ENCODE results near the gene PRKAB2. TPM values are rescaled to one million over a fixed set of nuclear protein-coding genes. Genes with fewer than 3 reads are reported as not detected.

Gene PRKAB2
- total RNA-seq, 2 donors from 2014 or later = 13.4 to 22.6 TPM

DNA sequence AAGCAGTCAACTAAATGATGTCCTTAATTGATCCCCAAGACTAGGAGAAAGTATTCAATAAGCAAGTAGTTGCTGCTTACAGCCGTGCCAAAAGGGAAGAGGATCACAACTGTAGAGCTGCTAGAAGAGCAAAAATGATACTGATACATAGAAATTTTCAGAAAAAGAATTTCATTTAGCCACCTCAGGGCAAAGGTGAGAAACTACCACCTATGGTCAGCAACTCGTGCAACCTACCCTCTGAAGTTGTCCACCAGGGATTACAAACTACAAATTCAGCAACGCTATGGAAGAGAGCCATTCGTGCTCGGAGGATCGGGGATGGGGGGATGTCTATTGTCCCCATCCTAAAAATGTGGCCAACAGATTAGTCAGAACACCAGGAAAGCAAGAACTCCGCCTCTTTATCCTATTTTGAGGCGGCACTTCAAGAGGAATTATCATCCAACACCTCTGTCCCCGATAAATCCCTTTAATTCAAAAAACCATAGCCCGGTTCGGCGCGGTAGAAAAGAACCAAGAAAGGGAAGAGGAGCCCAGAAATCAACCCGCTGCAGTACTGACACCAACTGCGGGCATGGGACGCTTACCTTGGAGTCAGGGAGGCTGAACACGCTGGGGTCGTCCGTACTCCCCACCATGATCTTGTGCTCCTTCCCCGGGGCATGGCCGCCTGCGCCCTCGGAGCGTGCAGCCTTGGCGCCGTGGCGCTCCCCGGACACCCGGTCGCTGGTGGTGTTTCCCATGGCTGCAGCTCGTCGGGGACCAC, 687 bp downstream of the PRKAB2 start:
- H3K36me3 ChIP-seq = peaks cover 2% of the 10 kb centered on the region
- H3K27me3 ChIP-seq = no peaks in the 10 kb centered on the region
- TF ChIP-seq, protein P1, sequence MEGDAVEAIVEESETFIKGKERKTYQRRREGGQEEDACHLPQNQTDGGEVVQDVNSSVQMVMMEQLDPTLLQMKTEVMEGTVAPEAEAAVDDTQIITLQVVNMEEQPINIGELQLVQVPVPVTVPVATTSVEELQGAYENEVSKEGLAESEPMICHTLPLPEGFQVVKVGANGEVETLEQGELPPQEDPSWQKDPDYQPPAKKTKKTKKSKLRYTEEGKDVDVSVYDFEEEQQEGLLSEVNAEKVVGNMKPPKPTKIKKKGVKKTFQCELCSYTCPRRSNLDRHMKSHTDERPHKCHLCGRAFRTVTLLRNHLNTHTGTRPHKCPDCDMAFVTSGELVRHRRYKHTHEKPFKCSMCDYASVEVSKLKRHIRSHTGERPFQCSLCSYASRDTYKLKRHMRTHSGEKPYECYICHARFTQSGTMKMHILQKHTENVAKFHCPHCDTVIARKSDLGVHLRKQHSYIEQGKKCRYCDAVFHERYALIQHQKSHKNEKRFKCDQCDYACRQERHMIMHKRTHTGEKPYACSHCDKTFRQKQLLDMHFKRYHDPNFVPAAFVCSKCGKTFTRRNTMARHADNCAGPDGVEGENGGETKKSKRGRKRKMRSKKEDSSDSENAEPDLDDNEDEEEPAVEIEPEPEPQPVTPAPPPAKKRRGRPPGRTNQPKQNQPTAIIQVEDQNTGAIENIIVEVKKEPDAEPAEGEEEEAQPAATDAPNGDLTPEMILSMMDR (IDR thresholded peaks at IDR 0.05) = no peak
- H3K4me3 ChIP-seq = peak overlapping the region; percentile 90 to 94
- DNase-seq (ENCODE audit: low spot score) = no peak
- peaks cover 0 to 38% of the 10 kb centered on the region in 2 donors for H3K4me1 ChIP-seq
- no peaks in the 10 kb centered on the region for H3K9me3 ChIP-seq
- peak overlapping the region; percentile 96 to 97 for H3K27ac ChIP-seq

DNA sequence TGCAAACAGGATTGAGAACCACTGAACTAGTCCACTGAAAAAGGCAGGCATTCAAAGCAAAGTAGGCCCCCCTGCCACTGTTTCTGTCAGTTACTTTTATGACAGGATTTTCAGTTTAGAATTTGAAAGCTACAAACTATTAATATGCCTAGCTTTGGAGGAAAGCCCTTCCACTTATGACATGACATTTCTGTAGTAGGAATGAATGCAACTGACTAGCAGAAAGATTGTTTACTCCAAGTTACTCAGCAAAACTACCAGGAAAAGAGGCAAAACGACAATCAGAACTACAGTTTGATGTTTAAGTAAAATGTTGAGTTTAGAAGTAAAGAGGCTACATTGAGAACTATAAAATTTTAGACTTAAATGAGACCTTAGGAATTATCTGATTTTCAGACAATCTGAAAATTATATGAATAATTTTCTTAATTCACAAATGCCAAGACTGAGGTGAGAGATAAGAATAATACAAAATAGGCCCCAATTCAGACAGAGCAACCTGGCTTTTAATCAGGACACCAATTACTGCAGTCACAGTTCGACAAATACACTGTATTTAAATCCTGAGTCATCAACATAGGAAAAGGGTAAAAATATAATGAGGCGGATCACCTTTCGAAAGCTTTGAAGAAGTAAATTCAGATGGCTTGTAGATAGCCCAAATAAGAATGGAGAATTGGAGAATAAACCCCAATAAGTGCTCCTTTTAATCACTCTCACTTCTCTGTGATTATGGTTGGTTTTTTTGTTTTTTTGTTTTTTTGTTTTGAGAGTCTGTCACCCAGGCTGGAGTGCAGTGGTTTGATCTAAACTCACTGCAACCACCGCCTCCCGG, 2.2 kb downstream of the PRKAB2 start:
- Histone ChIP-seq H3K4me3 (no peak overlapping the region), H3K27ac (peak overlapping the region; percentile 6 to 97), H3K9me3 (no peaks in the 10 kb centered on the region), H3K36me3 (peaks cover 12% of the 10 kb centered on the region), H3K4me1 (peaks cover 0 to 38% of the 10 kb centered on the region in 2 donors), H3K27me3 (no peaks in the 10 kb centered on the region)
- no peak for DNase-seq (ENCODE audit: low spot score)
- TF ChIP-seq, protein P1 (IDR thresholded peaks at IDR 0.05) = no peak

DNA sequence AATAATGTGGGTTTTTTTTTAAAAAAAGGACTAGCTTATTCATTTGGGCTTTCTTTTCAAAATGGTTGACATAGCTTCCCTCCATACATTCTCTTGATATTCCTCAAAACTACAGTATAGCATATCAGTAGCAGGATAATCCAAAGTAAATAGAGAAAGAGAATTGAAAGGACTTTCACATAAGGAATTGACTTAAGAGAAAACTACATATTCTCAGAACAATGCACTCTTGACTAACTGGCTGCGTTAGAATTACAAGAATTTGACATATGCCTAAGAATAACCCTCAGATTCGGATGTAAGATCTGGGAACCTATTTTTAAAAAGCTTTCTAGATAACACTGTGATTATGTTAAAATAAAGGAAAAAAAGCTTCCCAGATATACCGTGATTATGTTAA, 3.1 kb downstream of the PRKAB2 start:
- Histone ChIP-seq H3K4me3 (no peak overlapping the region), H3K27ac (peak overlapping the region in 1 of 2 donors; percentile 97), H3K4me1 (peaks cover 0 to 34% of the 10 kb centered on the region in 2 donors), H3K36me3 (peaks cover 12% of the 10 kb centered on the region), H3K9me3 (no peaks in the 10 kb centered on the region), H3K27me3 (no peaks in the 10 kb centered on the region)
- TF ChIP-seq, protein P1 (IDR thresholded peaks at IDR 0.05) = no peak
- DNase-seq (ENCODE audit: low spot score) = no peak

DNA sequence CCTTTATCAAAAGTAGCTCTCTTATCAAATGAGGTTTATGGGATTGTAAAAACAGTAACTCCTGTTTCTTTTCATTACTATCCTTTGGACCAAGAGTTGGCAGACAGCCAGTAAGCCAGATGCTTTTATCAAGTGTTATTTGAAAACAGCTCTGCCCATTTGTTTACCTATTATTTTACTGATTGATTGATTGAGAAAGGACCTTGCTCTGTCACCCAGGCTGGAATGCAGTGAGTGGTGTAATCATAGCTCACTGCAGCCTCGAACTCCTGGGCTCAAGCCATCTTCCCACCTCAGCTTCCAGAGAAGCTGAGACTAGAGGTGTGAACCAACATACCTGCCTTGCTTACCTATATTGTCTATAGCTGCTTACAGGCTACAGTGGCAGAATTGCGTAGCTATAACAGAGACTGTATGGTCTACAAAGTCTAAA, 3.6 kb downstream of the PRKAB2 start:
- DNase-seq (ENCODE audit: low spot score) = no peak
- TF ChIP-seq, protein P1 (IDR thresholded peaks at IDR 0.05) = no peak
- no peaks in the 10 kb centered on the region for H3K27me3 ChIP-seq
- H3K4me1 ChIP-seq = peaks cover 0 to 29% of the 10 kb centered on the region in 2 donors
- H3K4me3 ChIP-seq = no peak overlapping the region
- peaks cover 12% of the 10 kb centered on the region for H3K36me3 ChIP-seq
- no peaks in the 10 kb centered on the region for H3K9me3 ChIP-seq
- no peak overlapping the region for H3K27ac ChIP-seq

DNA sequence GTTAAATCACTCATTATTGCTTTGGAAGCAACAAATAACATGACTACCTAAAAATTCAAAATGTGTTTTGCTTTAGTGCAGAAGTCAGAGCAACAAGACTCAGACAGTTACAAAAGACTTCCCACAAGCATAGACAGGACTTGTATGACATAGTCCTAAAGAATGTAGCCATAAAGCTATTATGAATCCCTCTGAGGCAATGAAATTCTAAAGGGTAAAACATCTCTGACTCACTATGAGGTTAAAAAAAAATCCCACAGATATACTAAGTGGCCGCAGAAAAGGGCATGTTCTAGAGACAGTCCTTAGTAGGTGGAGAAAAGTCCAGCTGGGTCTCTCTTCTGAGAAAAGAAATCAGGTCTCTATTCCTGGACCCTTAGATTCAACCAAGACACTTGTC, 4.9 kb downstream of the PRKAB2 start:
- H3K4me3 ChIP-seq = no peak overlapping the region
- TF ChIP-seq, protein P1 (IDR thresholded peaks at IDR 0.05) = no peak
- no peaks in the 10 kb centered on the region for H3K9me3 ChIP-seq
- peaks cover 12% of the 10 kb centered on the region for H3K36me3 ChIP-seq
- DNase-seq (ENCODE audit: low spot score) = no peak
- no peak overlapping the region for H3K27ac ChIP-seq
- no peaks in the 10 kb centered on the region for H3K27me3 ChIP-seq
- H3K4me1 ChIP-seq = peaks cover 0 to 28% of the 10 kb centered on the region in 2 donors

Data from right atrium auricular region (tissue), 2 donors.